A549 (cell line): ENCODE results near the gene BUB1B.

Source experiments
- CTCF ChIP-seq: fragments of >200 bp; sonication (Bioruptor Twin); formaldehyde crosslinking; IDR thresholded peaks from 3 replicates; pipeline ENCODE4 v1.5.1; 2016
- FOSL2 ChIP-seq, 2 experiments: fragments of 450-650 bp in 1 of 2; fragments of >200 bp in 1 of 2; sonication (Bioruptor Twin) in 1 of 2; formaldehyde crosslinking; IDR thresholded peaks; 2 replicates each; pipeline versions ENCODE4 v1.5.0 to v1.6.1; 2016 to 2020; ENCODE audit warnings: mild to moderate bottlenecking in 1 of 2, moderate library complexity in 1 of 2
- NR3C1 ChIP-seq: fragments of >200 bp; sonication (Bioruptor Twin); formaldehyde crosslinking; IDR thresholded peaks from 3 replicates; pipeline ENCODE4 v1.6.1; 2017

- no peak for TF ChIP-seq CTCF
- no peak for TF ChIP-seq NR3C1
- TF ChIP-seq FOSL2 (IDR thresholded peaks at IDR 0.05), result no peak
- TF ChIP-seq FOSL2 (CRISPR knock-in tag; IDR thresholded peaks at IDR 0.05), result no peak
Measured at GRCh38 chr15:40234783-40235182, 73.9 kb downstream of the BUB1B start.
